GM10266 (cell line): ENCODE measurements around the gene KLF13.

Experiments used
- DNase-seq: peaks from one replicate; pipeline ENCODE4 v3.0.0; 2012; ENCODE audit errors: extremely low spot score
- CTCF ChIP-seq: IDR thresholded peaks from 2 replicates; pipeline ENCODE4 v1.5.1; 2012; ENCODE audit warnings: mild to moderate bottlenecking, low read depth; ENCODE audit not compliant: control insufficient read depth, insufficient read depth; ENCODE audit errors: missing control alignments

Gene KLF13

GRCh38 chr15:31325595-31326155 is 960 bp upstream of the KLF13 start:
- no peak for TF ChIP-seq CTCF
- DNase-seq: peak; percentile 50

GRCh38 chr15:31326875-31327668 is 437 bp downstream of the KLF13 start:
- TF ChIP-seq CTCF: no peak
- DNase-seq: peak; percentile 80

- peak; percentile 75 for DNase-seq
- no peak for TF ChIP-seq CTCF
Observed at GRCh38 chr15:31327669-31328427, 1.2 kb downstream of the KLF13 start.

- no peak for TF ChIP-seq CTCF
- DNase-seq: peak; percentile 64
Observed at GRCh38 chr15:31328428-31328968, 1.9 kb downstream of the KLF13 start.

GRCh38 chr15:31328969-31329639 is 2.5 kb downstream of the KLF13 start:
- TF ChIP-seq CTCF: no peak
- DNase-seq: no peak

GRCh38 chr15:31329640-31330010 is 3.0 kb downstream of the KLF13 start:
- no peak for TF ChIP-seq CTCF
- DNase-seq: no peak
